Epidermal melanocyte (primary cell): Measurements from ENCODE around the gene FOXE1.

Experiments used
- DNase-seq: peaks from one replicate; pipeline ENCODE4 v3.0.0; 2011; ENCODE audit warnings: low spot score; ENCODE audit not compliant: insufficient read length

Gene FOXE1

DNA sequence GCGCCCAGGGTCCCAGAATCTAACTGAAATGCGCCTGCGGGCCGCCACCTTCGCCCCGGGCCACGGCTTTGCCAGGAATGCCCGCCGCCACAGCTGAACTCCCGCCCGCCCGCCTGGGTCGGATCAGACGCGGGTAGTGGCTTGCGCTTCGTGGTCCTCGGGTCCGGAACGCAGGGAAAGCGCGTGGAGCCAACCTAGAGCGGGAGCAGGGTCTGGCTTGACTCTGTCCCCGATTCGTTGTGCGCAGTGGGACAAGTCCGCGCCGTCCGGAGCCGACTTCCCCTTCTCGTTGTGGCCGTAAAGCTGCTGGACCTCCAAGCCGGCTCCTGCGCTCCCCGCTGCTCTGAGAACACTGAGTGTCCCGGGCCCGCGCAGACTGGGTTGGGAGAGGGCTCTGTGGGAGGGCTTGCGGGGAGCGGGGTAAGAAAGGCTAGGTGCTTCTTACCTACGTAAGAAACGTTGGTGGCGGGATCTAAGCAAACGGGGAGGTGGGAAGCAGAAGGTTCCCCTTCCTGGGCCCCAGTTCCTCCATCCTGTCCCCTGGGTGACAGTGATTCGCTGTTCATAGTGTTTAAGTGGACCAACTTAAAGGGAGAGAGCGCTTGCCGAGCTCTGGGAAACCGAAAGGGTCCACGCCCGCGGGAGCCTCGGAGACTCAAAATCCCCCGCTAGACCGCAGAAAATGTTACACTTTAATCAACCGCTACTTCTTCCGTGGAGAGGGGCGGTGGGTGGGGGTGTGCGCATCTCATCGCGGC is 4.4 kb upstream of the FOXE1 start:
- DNase-seq, result no peak

DNA sequence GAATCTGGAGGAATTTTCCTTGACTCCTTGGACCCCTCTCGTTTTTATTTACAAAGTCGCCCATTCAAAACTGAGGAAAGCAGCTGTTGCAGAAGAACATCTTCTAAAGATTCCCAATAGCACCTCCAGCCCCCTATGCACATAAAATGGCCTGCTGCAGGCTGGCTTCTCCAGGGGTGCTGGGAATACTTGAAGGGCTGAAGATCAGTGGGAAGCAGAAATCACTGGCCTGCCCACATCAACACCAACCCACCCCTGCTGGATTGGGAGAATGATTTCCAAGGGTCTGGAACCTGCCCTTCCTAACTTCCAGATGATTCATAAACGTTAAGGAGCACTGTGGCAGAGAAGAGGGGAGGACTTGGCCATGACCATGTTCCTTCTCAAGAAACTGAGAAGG is 3.0 kb upstream of the FOXE1 start:
- DNase-seq, result no peak

DNA sequence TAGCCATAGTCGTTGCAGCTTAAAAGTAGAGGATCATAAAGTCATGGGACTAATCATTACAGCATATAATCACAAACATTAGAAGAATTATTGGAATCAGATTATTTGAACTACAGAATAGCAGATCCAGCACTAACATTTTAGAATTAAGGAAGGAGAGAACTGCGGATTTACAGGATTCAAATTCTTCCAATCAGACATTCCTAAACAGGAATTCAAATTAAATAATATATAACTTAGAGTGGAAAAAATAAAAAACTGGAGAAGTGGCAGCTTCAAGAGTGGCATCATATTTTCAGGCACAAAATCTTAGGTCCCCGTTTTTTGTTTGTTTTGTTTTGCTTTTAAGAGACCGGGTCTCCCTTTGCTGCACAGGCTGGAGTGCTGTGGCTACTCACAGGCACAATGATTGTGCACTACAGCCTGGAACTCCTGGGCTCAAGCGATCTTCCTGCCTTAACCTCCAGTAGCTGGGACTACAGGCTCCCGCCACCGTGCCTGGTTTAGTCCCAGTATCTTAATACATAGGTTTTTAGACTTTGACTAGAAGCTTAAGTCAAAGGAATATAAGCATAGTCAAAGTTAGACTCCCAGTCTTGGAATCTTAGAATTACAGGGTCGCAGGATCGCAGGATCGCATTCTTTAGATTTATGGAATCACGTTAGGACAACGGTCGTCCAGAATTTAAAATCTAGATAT is 2.1 kb upstream of the FOXE1 start:
- DNase-seq, result no peak

DNA sequence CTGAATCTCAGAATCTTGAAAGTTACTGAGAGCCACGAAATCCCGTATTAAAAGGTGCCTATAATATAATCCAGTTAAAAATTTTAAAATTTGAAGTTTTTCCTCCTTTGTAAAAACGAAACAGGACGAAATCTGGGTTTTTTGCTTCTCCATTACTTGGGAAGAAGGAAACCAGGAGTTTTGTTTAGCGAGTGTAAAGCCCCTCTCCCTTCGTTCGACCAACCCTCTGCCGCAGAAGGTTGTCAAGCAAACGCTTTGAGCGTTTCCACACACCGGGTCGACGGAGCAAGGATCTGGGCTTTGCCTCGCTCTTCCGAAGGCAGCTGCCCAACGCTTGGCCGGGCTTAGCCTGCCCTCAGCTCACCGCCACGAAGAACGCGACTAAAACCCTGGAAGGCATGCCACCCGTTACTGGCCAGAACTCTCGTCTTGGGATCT is 1.6 kb upstream of the FOXE1 start:
- no peak for DNase-seq

DNA sequence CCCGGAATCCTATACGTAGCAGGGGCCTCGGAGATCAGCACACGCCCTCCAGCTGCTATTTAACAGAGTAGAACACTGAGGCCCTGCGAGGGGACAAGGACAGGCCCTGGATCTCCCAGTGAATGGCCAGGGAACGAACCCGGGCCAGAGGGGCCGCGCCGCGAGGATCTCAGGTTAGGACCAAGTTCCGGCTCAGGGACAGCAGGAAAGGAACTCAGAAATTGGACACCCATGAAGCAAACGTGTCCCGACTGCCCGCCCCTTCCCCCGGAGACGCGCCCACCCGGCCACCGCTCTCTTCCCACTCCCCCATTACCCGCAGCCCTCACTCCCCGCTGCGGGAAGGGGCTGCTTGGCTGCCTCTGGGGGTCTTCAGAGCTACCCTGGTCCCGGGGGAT is 1.0 kb upstream of the FOXE1 start:
- DNase-seq, result no peak

DNA sequence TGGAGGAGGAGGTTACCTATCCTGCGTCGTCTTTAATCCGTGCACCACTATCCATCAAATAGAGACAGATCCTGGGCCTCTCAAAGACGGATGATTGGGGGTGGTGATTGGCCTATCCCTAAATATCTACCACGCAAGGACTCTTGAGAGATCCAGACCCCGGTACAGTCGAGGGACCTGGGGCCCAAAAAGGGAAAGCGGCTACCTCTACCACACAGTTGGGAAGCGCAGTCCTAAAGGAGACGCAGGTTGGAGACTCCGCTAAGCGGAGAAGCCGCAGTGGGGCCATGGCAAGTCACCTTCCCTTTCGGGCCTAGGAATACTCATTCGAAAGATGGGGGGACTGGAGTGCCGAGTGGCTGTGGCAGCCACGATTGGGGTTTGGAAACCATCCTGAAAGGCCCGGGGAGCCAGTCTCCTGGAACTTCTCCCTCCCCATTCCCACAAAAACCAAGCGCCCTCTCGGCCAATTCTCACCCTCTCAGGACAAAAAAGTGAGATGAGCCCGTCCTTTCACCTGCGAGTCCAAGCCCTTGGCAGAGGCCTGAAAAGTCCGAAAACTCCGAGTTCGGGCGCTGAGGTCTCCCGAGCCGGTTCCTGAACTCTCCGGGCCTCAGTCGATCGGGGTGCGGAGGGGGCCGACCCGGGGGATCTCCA is 499 bp upstream of the FOXE1 start:
- DNase-seq, result no peak

DNA sequence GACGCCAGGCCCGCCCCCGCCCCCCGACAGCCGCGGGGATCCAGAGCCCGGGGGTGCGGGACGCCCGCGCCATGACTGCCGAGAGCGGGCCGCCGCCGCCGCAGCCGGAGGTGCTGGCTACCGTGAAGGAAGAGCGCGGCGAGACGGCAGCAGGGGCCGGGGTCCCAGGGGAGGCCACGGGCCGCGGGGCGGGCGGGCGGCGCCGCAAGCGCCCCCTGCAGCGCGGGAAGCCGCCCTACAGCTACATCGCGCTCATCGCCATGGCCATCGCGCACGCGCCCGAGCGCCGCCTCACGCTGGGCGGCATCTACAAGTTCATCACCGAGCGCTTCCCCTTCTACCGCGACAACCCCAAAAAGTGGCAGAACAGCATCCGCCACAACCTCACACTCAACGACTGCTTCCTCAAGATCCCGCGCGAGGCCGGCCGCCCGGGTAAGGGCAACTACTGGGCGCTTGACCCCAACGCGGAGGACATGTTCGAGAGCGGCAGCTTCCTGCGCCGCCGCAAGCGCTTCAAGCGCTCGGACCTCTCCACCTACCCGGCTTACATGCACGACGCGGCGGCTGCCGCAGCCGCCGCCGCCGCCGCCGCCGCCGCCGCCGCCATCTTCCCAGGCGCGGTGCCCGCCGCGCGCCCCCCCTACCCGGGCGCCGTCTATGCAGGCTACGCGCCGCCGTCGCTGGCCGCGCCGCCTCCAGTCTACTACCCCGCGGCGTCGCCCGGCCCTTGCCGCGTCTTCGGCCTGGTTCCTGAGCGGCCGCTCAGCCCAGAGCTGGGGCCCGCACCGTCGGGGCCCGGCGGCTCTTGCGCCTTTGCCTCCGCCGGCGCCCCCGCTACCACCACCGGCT is 1.0 kb downstream of the FOXE1 start:
- no peak for DNase-seq

DNA sequence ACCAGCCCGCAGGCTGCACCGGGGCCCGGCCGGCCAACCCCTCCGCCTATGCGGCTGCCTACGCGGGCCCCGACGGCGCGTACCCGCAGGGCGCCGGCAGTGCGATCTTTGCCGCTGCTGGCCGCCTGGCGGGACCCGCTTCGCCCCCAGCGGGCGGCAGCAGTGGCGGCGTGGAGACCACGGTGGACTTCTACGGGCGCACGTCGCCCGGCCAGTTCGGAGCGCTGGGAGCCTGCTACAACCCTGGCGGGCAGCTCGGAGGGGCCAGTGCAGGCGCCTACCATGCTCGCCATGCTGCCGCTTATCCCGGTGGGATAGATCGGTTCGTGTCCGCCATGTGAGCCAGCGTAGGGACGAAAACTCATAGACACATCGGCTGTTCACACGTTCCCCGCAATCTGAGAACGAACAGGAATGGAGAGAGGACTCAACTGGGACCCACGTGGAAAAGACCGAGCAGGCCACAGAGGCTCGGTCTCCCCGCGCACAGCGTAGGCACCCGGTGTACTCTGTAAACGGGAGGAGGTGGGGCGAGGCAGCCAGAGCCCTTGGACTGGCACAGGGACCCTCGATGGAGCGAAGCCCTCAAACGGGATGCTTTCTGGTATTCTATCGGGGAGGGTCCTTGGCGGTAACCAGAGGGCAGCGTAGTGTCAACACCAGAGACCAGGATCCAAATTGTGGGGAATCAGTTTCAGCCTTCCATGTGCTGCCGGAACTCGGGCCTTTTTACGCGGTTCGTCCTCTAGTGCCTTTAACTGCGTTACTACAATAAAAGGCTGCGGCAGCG is 1.9 kb downstream of the FOXE1 start:
- no peak for DNase-seq

DNA sequence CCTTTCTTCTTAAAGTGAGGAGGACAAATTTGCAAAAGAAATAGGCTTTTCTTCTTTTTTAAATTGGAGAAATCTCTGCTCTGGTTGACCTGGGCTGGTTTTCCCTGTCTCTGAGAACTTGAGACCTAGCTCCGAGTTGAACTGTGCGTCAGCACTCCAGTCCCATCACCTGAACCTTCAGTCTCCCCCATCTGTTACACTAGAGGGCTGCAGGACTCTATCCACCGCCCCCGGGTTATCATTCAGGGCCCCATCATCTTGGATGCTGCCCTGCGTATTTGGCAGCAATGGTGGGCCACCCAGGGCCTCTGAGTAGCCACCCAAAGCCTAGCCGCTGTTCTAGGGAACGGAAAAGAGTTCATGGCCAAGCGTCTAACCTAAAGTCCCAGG is 2.5 kb downstream of the FOXE1 start:
- no peak for DNase-seq

DNA sequence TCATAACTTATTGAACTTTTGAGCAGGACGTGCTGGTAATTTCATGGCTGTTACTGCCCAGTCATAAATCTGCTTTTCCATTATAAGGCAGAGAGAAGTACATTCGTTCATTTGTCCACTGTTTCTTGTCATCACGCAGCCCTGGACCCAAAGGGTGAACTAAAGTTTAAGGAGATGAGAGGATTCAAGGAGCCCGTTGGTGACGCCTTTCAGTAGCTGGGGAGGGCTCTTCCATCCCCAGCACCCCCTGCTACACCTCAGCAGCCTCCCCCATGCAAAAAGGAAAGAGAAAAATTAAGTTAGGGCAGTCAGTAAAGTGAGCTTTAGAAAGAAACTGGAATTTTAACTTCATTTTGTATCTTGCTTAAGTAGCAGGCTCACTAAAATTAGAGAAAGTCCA is 2.9 kb downstream of the FOXE1 start:
- no peak for DNase-seq

DNA sequence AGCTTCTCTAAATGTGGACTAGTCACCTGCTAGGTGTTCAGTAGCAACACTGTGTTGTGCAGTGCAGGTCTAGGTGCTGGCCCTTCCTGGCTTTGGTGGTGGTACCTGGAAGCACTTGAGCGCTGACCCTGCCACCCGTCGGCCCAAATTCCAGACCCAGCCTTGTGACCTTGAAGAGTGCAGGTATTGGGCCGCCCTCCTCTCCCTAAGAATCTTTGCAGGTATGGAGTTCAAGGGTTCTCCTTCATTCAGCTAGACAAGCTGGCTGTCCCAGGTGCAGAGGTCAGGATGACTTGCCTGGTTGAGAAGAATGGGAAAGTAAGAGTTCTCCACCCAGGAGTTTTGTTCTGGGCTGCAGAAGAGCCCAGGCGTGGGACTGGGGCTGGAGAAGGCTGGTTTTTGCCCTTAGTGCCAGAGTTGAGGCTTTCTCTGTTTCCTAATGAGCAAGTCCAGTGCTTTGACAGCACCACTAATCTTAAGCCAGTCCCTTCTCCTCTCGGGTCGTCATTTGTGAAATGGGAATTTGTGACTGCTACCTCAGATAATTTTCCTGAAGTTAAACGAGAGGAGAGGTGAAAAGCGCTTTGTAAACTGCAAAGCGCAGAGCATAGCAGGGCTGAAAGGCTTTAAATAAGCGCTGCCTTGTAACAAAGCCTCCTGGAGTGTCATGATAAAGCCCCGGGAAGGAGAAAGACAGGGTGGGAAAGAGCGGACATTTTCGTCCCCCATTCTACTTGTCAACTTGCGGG is 4.0 kb downstream of the FOXE1 start:
- DNase-seq, result no peak

DNA sequence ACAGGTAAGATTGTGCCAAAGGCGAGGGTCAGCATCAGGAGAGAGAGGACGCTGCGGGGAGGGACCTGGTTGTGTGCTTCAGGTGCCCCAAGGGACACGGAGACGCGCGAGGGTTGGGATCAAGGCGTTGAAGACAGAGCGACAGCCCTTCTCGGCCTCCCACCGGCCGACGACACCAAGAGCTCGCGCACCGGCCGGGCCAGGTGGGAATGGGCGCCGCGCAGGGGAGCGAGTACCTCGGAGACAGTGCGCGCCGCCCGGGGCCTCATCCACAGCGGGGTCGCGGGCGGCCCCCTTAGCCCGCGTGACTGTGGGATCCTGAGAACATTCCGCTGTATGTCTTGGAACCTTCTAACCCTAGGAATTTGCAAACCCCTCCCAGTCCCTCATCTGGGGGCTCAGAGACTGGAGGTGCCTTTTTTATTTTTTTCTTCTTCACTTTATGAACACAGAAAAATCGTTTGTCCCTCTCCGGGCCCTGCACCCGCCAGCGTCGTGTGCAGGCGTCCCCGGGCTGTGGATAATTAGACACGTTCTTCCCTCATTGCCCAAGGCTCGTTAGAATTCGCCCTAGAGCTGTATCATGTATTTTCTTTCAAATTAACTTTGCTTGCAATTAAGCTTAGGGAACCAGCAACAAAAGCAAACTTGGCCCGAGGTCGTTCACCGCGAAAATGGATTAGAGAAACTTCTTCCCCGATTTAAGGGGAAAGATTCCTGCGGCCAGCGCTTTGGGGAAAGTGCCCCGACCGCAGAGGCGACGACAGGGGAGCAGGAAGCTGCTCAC is 4.8 kb downstream of the FOXE1 start:
- DNase-seq, result no peak

DNA sequence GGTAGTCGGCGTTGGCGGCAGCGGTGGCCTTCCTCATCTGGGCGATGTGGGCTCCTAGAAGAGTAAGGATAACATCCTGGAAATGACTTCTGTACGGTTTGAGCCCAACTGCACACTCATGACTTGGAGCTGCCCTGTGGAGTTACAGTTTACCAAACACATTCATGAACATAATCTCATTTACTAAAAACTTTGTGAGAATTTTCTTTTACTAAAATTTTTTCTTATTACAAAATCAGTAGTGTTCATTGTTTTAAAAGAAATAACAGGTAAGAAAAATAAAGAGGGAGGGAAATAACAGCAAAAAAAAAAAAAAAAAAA is 5.3 kb downstream of the FOXE1 start:
- DNase-seq, result no peak

DNA sequence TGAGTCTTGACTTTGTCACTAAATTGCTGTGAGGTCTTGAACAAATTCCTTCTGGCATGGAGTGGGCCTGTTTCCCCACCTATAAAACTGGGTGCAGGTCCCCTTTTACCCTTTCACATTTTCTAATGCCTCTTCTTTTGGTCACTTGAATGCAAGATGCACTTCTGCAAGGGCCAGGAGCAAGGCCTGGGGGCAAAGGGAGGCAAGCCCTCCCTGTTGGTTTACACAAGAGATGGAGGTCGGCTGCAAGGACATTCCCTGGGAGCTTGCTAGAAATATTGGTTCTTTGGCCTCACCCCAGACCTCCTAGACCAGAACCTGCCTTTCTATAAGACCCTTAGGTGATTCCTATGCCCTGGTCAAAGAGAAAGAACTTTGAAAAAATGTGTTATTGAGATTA is 5.8 kb downstream of the FOXE1 start:
- no peak for DNase-seq

DNA sequence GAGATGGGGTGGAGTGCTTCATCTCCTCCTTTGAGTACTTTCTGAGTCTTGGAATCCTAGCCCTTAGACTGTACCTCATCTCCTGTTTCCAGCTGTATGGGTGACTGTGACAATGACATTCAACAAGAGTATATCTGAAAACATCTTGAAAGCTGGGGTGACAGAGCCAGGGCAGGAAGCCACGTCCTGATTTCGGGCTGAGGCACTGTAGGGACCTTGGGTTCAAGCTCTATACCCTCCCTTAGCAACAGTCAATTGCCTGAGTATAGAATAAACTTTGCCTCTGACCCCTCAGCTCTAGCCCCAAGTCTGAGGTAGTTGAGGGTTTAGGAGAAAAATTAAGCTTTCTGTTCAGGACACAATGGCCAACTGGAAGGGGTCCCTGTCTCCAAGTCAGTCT is 6.3 kb downstream of the FOXE1 start:
- no peak for DNase-seq

DNA sequence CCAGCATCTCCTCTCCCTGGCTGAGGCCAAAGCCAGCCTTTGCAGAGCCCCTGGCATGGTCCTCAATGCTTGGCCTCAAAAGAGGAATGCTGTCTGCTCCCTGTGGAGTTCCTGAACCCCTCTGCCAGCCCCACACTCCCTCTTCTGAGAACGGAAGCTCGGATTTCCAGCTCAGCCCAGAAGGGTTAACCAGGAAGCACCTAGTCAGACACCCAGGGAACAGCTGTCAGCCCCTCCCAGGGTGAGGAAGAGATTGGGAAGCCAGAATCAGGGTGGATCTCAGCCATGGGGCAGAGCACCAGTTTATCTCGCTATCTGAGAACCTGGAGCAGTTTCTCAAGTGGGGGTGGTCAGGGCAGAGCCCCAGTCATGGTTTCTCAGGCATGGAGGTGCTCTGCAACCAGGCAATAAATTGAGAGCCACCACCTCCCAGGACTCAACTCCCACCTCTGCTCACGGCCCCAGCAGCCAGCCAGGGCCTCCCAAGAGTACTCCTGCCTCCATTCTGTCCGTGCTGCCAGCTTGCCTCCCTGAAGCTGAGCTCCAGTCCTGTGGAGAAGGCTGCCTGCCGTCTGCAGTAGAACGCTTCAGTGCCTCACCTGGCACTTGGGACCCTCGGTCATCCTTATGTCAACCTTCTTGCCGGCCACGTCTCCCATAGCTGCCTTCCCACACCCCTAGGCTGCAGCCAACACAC is 7.6 kb downstream of the FOXE1 start:
- DNase-seq, result no peak

DNA sequence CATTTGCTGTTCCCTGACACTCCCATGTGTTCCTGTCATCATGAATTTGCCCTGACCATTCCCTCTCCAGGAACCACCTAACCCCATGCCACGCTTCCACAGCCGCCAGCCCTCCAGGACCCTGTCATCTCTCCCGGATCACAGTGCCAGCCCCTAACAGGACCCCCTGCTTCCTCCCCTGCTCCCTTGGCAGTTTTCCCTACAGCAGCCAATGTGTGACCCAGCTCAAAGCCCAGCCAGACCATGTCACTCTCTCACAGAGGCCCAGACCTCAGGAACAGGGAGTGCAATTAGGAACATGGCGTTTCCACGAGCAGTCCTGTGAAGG is 8.1 kb downstream of the FOXE1 start:
- DNase-seq, result no peak

DNA sequence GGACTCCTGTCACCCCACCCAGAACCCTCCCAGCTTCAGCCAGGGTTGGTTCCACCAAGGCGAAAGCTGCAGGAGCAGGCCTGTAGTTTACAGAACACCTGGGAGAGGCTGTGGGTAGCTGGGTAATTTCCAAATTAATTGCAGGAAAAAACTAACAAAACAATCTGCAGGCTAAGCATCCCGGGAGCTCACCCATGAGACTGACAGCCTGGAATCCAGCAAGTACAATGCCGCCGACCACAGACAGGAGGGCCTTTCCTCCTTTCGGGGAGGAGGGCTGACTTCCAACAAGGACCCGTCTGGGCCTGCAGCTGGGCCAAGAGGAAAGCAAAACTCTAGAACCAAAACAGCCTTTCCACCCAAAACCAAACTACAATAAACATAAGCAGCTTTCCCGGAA is 10.3 kb downstream of the FOXE1 start:
- DNase-seq, result no peak

DNA sequence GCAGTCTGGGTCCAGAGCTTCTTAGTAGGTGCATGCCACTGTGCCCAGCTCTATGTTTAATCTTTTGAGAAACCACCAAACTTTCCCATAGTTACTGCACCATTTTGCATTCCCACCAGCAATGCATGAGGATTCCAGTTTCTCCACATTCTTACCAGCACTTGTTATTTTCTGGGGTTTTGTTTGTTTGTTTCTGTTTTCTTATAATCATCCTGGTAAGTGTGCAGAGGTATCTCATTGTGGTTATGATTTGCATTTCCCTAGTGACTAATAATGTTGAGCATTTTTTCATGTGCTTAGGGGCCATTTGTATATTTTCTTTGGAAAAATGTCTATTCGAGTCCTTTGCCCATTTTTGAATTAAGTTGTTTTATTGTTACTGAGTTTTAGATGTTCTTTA is 11.4 kb downstream of the FOXE1 start:
- no peak for DNase-seq
